ENCODE results near the gene CFAP119.

DNA sequence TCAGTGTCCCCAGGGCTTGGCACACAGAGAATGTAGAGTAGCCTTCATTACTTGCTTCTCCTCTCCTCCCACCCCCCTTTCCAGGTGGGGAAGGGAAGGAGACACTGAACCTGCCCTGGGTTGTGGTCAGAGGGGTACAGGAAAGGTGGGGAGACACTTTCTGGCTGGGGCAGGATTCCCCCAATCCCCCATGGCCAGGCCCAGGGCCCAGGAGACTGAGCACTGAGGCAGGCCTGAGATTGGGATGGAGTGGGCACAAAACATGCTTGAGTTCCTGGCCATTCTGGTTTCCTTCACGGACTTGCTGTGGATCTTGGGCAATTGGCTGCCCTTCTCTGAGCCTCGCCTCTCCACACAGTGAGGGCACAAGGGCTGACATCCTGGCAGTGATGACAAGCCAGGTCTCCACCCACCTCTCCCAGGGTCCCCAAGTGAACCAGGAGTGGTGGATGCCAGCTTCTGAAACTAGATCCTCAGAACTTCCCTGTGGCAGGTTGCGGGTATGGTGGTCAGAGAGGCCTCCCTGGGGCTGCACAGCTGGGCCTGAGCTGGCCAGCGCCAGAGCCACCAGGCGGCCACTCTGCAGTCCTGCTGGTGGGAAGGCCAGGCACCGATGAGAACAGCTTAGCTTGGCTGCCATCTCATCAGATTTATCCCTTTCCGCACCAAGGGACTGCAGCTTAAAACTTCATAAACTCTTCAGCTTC, 15.9 kb upstream of the CFAP119 start:
- no peak for TF ChIP-seq EZH2 (IDR thresholded peaks at IDR 0.05; ENCODE audit: borderline replicate concordance, low read length)
- TF ChIP-seq, protein P1, sequence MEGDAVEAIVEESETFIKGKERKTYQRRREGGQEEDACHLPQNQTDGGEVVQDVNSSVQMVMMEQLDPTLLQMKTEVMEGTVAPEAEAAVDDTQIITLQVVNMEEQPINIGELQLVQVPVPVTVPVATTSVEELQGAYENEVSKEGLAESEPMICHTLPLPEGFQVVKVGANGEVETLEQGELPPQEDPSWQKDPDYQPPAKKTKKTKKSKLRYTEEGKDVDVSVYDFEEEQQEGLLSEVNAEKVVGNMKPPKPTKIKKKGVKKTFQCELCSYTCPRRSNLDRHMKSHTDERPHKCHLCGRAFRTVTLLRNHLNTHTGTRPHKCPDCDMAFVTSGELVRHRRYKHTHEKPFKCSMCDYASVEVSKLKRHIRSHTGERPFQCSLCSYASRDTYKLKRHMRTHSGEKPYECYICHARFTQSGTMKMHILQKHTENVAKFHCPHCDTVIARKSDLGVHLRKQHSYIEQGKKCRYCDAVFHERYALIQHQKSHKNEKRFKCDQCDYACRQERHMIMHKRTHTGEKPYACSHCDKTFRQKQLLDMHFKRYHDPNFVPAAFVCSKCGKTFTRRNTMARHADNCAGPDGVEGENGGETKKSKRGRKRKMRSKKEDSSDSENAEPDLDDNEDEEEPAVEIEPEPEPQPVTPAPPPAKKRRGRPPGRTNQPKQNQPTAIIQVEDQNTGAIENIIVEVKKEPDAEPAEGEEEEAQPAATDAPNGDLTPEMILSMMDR (conservative IDR thresholded peaks at IDR 0.05 in 1 of 2, IDR thresholded peaks at IDR 0.05 in 1 of 2; ENCODE audit: extremely low read depth in 1 of 2, insufficient read depth in 1 of 2, low read depth in 1 of 2, low read length in 2 of 2) = no peak

All from mammary epithelial cell (primary cell).